Mammary epithelial cell (primary cell): ENCODE measurements around the gene THNSL1.

Source experiments
- EZH2 ChIP-seq: IDR thresholded peaks from 2 replicates; pipeline ENCODE4 v1.6.1; 2012; ENCODE audit warnings: low read length, inconsistent platforms, borderline replicate concordance
- TF ChIP-seq, protein P1 (sequence below), 2 donors: IDR thresholded peaks in 1 of 2; conservative IDR thresholded peaks in 1 of 2; 2 replicates each; pipeline ENCODE4 v1.5.1; 2011 to 2012; ENCODE audit warnings: inconsistent platforms in 2 of 2, low read length in 2 of 2, mild to moderate bottlenecking in 2 of 2, control low read depth in 1 of 2, low read depth in 1 of 2; ENCODE audit not compliant: insufficient read depth in 1 of 2; ENCODE audit errors: extremely low read depth in 1 of 2

DNA sequence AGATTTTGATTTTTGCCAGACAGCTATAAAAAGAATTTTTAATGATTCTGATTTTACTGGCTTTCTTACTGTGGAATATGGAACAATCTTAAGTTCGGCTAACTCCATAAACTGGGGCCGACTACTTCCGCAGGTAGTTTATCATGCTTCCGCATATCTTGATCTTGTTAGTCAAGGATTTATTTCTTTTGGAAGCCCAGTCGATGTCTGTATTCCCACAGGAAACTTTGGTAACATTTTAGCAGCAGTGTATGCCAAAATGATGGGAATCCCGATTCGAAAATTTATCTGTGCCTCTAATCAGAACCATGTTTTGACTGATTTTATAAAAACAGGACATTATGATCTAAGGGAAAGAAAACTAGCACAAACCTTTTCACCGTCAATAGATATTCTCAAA is 8.1 kb downstream of the THNSL1 start:
- TF ChIP-seq, protein P1, sequence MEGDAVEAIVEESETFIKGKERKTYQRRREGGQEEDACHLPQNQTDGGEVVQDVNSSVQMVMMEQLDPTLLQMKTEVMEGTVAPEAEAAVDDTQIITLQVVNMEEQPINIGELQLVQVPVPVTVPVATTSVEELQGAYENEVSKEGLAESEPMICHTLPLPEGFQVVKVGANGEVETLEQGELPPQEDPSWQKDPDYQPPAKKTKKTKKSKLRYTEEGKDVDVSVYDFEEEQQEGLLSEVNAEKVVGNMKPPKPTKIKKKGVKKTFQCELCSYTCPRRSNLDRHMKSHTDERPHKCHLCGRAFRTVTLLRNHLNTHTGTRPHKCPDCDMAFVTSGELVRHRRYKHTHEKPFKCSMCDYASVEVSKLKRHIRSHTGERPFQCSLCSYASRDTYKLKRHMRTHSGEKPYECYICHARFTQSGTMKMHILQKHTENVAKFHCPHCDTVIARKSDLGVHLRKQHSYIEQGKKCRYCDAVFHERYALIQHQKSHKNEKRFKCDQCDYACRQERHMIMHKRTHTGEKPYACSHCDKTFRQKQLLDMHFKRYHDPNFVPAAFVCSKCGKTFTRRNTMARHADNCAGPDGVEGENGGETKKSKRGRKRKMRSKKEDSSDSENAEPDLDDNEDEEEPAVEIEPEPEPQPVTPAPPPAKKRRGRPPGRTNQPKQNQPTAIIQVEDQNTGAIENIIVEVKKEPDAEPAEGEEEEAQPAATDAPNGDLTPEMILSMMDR (conservative IDR thresholded peaks at IDR 0.05 in 1 of 2, IDR thresholded peaks at IDR 0.05 in 1 of 2; ENCODE audit: extremely low read depth in 1 of 2, insufficient read depth in 1 of 2, low read depth in 1 of 2, low read length in 2 of 2) = no peak
- no peak for TF ChIP-seq EZH2
